GM18511 (cell line): ENCODE results near the gene CNTN1.

ENCODE experiments used
- ATAC-seq: cut with Tn5 transposase; IDR thresholded peaks from one replicate; pipeline ENCODE4 v1.9.1; 2021; ENCODE audit warnings: mild to moderate bottlenecking, moderate library complexity; ENCODE audit not compliant: unreplicated experiment

The CNTN1 gene

DNA sequence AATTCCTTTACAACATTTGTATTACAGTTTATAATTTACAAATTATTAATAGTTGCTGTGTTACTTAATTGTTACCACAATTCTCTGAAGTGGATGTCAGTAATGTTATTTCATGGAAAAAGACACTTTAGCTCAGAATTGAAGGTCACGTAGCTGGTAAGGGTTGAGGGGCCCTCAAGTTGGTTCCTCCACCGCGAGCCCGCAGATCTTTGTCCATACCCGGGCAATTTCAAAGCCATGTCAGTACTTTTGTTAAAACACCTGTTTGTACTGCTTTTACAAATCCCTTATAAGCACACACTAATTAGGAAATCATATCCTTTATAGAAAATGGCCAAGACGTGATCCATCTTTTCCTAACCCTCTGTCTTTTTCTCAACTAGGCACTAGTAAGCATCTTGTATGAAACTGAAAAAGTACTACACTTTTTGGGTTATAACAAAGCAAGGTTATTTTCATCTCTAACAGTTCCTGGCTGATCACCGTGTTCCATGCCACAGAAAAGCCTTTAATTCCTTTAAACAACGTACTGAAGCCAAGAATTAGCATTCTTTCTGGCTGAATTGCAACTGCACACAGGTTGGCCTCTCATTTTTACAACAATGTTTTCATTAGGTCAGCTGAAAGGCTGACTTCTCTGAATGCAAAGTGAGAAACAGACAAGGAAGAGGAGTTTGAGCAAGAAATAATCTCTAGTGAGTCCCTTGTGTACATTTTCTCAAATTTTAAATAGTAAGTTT, 76.1 kb downstream of the CNTN1 start:
- no peak for ATAC-seq

- ATAC-seq: no peak
Observed at GRCh38 chr12:40769846-40770245, 77.6 kb downstream of the CNTN1 start.

DNA sequence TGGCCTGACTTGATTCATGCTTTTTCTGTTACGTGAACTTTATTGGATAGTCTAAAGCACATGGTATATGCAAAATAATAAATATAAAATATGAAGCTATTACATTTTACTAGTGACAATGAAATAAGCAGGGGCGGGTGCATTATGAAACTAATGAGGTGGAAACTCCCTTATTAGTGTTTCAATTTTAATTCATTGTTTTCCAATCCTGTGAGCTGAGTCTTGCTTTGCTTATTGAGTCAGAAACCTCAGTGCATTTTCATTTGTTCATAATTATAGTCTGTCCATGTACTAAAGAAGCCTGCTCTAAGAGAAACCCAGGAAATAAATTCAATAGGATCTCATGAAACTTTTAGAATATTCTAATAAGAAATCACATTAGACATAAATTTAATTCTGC, 78.5 kb downstream of the CNTN1 start:
- no peak for ATAC-seq

DNA sequence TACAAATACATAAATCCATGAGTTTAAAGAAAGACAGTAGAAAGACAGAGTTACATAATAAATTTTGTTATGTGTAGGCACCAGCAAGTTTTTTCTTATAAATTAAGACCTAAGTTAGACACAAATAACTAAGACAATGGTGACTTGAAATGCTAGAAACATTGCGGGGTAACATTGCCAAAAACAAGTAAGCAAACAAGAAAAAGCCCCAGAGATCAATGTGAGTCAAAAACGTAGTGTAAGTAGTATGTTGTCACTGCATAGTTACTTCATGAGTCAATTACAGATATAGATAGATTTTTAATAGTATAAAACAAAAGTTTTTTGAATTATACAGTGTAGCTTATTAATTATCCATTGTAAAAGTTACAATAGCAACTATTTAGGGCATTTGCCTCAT, 83.4 kb downstream of the CNTN1 start:
- ATAC-seq: no peak

- ATAC-seq: no peak
Observed at GRCh38 chr12:40784102-40784501, 91.9 kb downstream of the CNTN1 start.

DNA sequence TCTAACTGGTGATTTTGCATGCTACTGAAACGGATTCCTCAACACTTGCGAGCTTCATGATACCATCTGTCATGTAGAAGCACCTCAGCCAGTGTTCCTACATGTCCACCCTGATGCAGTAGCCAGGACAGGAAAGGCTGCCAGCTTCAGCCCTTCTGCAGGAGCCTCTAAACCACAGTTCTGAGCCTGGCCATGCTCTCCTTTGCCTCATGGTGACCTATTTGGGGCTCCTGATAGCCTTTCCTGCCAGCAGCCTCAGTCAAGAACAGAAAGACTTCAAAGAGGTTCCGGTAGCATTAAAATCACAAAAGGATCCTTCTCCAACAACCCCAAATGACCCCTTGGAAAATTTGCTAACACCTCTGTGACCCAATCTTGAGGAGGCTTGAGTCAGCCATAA, 96.0 kb downstream of the CNTN1 start:
- ATAC-seq: no peak

- ATAC-seq: no peak
Observed at GRCh38 chr12:40792792-40793386, 100.7 kb downstream of the CNTN1 start.

DNA sequence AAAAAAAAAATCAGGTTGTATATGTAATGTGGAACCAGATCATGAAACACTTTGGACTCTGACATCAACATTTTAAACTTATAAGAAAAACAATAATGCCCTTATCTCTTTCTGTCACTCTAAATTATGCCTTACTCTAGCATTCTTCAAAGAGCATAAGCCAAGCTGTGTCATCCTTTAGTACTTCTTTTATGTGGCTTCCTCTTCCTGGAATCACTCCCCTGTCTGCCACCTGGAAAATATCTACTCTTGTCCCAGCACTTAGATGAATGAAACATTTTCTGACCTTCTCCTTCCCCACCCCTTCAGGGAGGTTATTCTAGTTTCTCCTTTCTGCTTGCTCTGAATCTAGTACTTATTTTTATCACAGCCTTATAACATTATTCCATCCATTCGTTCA, 101.2 kb downstream of the CNTN1 start:
- no peak for ATAC-seq

DNA sequence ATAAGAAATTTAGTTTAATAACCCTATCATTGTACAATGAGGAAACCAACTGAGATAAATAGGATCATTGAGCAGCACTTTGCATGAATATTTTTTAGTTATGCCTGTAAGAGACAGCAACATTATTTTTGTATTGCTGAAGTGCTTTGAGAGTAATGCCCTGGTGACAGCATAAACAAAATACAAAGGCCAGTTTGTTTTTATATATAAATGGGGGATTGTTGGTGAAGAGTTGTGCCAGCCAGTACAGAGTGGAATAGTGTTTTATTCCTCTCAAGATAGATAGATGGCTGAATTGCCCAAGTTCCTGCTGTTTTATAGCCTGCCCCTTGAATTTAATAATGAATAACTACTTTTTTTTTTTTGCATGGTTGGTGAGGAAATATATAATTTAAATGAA, 101.8 kb downstream of the CNTN1 start:
- no peak for ATAC-seq

- no peak for ATAC-seq
Observed at GRCh38 chr12:40801082-40801481, 108.8 kb downstream of the CNTN1 start.

- ATAC-seq: no peak
Observed at GRCh38 chr12:40801861-40802260, 109.6 kb downstream of the CNTN1 start.

DNA sequence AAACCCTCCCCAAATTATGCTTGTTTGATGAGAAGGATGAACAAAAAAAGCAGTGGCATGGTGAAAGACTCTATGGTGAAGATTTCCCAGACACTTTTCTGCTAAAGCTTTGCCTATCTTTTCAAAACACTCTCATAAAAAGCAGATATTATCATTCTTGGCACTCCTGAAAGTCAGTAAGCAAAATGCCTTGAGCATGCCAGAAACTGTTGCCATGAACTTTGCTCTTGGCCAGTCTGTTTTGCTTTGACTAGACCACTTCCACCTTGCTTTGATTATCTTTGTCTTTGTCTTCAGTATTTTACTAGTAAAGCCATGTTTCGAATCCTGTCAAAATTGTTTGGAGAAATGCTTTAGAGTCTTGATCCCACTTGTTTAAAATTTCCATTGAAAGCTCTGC, 110.4 kb downstream of the CNTN1 start:
- no peak for ATAC-seq

GRCh38 chr12:40819436-40820108, 127.3 kb downstream of the CNTN1 start:
- no peak for ATAC-seq

- no peak for ATAC-seq
Observed at GRCh38 chr12:40820794-40821484, 128.7 kb downstream of the CNTN1 start.

DNA sequence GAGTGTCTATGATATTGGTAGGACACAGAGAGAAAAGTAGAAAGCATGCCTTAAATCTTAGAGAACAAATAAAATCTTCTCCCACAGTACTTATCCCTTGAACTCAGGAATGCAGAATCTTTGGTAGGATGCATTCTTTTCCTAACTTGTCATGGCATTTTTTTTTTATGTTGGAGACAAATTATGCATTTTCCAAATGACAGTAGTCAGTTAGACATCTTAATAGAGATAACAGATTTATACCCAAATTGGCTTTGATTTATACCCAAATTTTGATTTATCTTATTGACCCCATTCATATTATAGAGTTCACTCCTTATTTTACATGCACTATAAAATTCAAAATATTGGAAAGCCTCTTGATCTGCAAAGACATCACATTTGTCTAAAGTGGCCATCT, 132.9 kb downstream of the CNTN1 start:
- ATAC-seq: no peak

- ATAC-seq: no peak
Observed at GRCh38 chr12:40827683-40828592, 135.7 kb downstream of the CNTN1 start.

DNA sequence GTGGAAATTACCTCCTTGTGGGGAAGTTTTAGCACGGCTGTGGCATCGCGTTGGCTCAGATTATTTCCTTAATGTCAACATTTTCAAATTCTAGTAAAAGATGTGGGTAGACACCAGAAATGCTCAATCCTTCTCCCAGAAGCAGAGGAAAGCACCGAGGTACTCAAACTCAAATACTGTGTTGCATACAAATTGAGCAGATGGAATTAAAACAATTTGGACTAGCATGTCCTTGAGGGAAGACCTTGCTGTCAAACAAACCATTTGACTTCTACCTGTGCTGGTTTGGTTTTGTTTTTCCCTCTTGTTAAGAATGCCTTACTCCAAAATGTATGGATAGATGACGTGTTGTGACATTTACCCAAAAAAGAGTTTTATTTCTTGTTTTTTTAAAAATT, 136.4 kb downstream of the CNTN1 start:
- no peak for ATAC-seq

DNA sequence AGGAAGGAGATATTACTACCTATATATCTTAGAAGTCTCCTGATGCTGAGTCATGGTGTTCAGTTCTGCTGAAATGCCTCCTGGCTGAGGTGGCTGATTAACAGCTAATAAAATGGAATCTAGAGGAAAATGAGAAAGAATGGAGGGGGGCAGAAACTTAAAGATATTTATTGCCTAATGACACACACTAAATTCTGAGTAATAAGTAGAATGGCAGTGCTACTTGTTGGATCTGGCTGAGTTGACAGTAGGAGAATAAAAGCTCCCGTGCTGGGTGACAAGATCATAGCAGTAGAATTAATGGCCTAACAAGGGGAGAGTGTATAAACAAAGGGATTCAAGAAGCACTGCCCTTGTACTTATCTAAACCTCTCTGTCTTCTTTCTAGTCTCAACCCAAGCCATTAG, 137.5 kb downstream of the CNTN1 start:
- ATAC-seq: no peak

DNA sequence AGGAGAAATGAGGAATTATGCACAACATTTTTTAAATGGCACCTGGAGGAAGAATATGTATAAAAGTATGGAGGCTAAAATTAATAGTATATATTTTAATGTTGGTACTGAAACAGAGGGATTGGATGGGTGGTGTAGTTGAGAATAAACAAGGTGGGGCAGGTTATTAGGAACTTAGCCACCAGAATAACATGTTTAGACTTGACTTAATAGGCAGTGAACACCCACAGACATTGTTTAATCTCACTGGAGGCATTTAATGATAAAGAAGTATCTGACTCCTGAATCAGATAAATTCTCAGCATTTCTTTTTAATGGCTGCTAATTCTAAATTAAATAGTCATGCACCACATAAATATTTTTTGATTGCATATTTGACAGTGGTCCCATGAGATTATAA, 139.7 kb downstream of the CNTN1 start:
- no peak for ATAC-seq

DNA sequence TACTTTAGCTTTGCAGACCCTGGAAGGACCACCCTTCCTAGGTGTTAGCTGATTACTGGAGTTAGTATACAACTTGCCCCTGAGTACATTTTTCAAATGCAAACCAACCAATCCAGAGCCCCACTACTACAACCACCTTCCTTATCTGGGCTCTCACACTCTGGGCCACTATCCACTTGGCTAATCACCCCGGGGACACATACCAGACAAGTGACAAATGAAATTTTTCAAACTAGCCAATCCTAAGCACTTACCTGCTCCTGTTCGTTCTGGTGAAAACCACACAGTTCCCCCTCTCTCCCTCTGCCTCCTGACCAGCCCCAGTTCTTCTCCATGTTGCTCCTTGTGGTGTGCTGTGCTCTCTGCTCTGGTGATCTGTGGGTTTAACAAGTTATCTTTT, 140.4 kb downstream of the CNTN1 start:
- no peak for ATAC-seq

GRCh38 chr12:40833818-40834217, 141.6 kb downstream of the CNTN1 start:
- ATAC-seq: no peak
